ENCODE data around the gene CELF2. TPM values are rescaled to one million over a fixed set of nuclear protein-coding genes. Genes with fewer than 3 reads are reported as not detected.

Gene CELF2
- total RNA-seq, 1 experiment from 2014 or later: 28.7 TPM

DNA sequence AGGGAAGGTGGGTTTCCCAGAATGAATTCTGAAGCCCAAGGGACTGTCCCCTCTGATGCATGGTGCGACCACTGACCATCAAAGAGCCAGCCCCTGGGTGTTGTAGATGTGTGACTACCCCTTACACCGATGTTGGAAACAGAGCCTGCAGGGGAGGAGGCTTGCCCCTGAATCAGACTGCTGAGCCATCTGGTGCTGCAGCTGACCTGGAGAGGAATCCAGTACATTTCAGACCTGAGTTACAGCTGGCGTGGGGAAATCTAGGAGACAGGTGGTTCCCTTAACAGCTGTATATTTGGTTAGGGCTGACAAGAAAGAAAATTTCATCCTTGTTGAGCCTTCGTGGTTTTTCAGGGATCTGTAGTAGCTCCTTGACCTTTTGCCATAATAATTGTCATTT, 195.5 kb downstream of the CELF2 start:
- no peaks in the 10 kb centered on the region for H3K23me2 ChIP-seq (ENCODE audit: insufficient read length, low read depth, low read length, poor library complexity, severe bottlenecking)
- no CpG with 5 or more reads among the region's 4 CpGs for WGBS (ENCODE audit: extremely low coverage, insufficient read length, low lambda C conversion rate)
- no peak overlapping the region for H3K4ac ChIP-seq (ENCODE audit: low read depth, low read length)
- H2BK5ac ChIP-seq (ENCODE audit: insufficient read length, low read length): no peak overlapping the region
- Mint-ChIP-seq H3K9me3 (no peaks in the 10 kb centered on the region), H3K27me3 (ENCODE audit: low read depth) (no peaks in the 10 kb centered on the region), H3K4me1 (peaks cover 30 to 31% of the 10 kb centered on the region in 2 experiments), H3K36me3 (ENCODE audit: insufficient read depth in 1 of 3, low read depth in 3 of 3) (no peaks in the 10 kb centered on the region; a peak in 1 of 7 replicates), H3K27ac (no peak overlapping the region), H3K4me3 (no peak overlapping the region)
- H3K56ac ChIP-seq (ENCODE audit: insufficient read length, low read depth, low read length): no peak overlapping the region
- no peaks in the 10 kb centered on the region for H3K27me3 ChIP-seq (ENCODE audit: insufficient read depth, low read length)
- no peak overlapping the region for H2AK5ac ChIP-seq (ENCODE audit: insufficient read length, low read length)
- H2BK12ac ChIP-seq (ENCODE audit: insufficient read length, low read depth, low read length): no peak overlapping the region
- H2BK120ac ChIP-seq (ENCODE audit: low read depth, low read length, poor library complexity, severe bottlenecking): no peak overlapping the region
- H3T11ph ChIP-seq (ENCODE audit: low read length): no peak overlapping the region
- no peak overlapping the region for H4K91ac ChIP-seq (ENCODE audit: insufficient read length, low read depth, low read length)
- H3K9me3 ChIP-seq (ENCODE audit: control insufficient read depth, low read depth, low read length): no peaks in the 10 kb centered on the region
- no peak overlapping the region for H3K23ac ChIP-seq (ENCODE audit: insufficient read length, low read depth, low read length)
- H3K79me2 ChIP-seq (ENCODE audit: insufficient read depth, low read length): no peaks in the 10 kb centered on the region
- no peak overlapping the region for H4K8ac ChIP-seq (replicated peaks; ENCODE audit: insufficient read length, low read depth, low read length)
- H3K4me2 ChIP-seq (ENCODE audit: insufficient read depth, insufficient read length, low read length): no peak overlapping the region
- DNase-seq: no peak
- H2BK15ac ChIP-seq (ENCODE audit: low read depth, low read length): no peak overlapping the region
- no peak overlapping the region for H4K5ac ChIP-seq (ENCODE audit: insufficient read length, low read depth, low read length)
- H3K18ac ChIP-seq (ENCODE audit: insufficient read length, low read depth, low read length): no peak overlapping the region
- H2BK20ac ChIP-seq (ENCODE audit: low read depth, low read length, poor library complexity, severe bottlenecking): no peak overlapping the region
- no peaks in the 10 kb centered on the region for H3K79me1 ChIP-seq (ENCODE audit: insufficient read depth, low read depth, low read length, poor library complexity, severe bottlenecking)
- no peaks in the 10 kb centered on the region; the same call in 1 of the 2 replicates for H3K4me1 ChIP-seq (ENCODE audit: insufficient read depth, low read length)
- TF ChIP-seq, protein P1, sequence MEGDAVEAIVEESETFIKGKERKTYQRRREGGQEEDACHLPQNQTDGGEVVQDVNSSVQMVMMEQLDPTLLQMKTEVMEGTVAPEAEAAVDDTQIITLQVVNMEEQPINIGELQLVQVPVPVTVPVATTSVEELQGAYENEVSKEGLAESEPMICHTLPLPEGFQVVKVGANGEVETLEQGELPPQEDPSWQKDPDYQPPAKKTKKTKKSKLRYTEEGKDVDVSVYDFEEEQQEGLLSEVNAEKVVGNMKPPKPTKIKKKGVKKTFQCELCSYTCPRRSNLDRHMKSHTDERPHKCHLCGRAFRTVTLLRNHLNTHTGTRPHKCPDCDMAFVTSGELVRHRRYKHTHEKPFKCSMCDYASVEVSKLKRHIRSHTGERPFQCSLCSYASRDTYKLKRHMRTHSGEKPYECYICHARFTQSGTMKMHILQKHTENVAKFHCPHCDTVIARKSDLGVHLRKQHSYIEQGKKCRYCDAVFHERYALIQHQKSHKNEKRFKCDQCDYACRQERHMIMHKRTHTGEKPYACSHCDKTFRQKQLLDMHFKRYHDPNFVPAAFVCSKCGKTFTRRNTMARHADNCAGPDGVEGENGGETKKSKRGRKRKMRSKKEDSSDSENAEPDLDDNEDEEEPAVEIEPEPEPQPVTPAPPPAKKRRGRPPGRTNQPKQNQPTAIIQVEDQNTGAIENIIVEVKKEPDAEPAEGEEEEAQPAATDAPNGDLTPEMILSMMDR (conservative IDR thresholded peaks at IDR 0.05): no peak
- H3K14ac ChIP-seq (ENCODE audit: insufficient read depth, low read length): no peak overlapping the region
- no peak overlapping the region for H2AFZ ChIP-seq (ENCODE audit: low read length)
- no peak overlapping the region for H3K27ac ChIP-seq (ENCODE audit: insufficient read length, low read depth, low read length)
- no peak overlapping the region for H3K9ac ChIP-seq (ENCODE audit: extremely low read depth, insufficient read length, low read length)
- H4K20me1 ChIP-seq (ENCODE audit: control insufficient read depth, insufficient read depth, insufficient read length): no peaks in the 10 kb centered on the region
